Fibroblast of pulmonary artery (primary cell): ENCODE measurements around the gene PRR32.
"Not testable (repeated sequence)": the region's sequence is repeated elsewhere in the genome, so short reads cannot be mapped to it uniquely, and the experiment has no call there.

ENCODE experiments used
- DNase-seq: peaks from one replicate; pipeline ENCODE4 v3.0.0-alpha.2; 2010; ENCODE audit warnings: low read depth
- H3K4me3 ChIP-seq: replicated peaks from 2 replicates; pipeline ENCODE4 v1.5.1; 2011; ENCODE audit warnings: low read depth, mild to moderate bottlenecking, control low read depth, low read length, moderate library complexity
- CTCF ChIP-seq: IDR thresholded peaks from 2 replicates; pipeline ENCODE4 v1.5.1; 2011; ENCODE audit warnings: mild to moderate bottlenecking, control low read depth, low read length, inconsistent platforms; ENCODE audit errors: missing control alignments

PRR32 gene

GRCh38 chrX:126819429-126819828 is at the start of gene PRR32:
TSS of gene PRR32 (plus strand) at chrX:126819729. CDS start at chrX:126819844, 115 bp downstream.
- no peak within 1 kb of the TSS for H3K4me3 ChIP-seq
- no peak for TF ChIP-seq CTCF
- DNase-seq, result no peak

- no peak for TF ChIP-seq CTCF
- DNase-seq, result no peak
- no peak overlapping the region for H3K4me3 ChIP-seq
Observed at GRCh38 chrX:126770179-126770578, 49.4 kb upstream of the PRR32 start.

GRCh38 chrX:126785539-126785938 is 34.0 kb upstream of the PRR32 start:
- no peak for TF ChIP-seq CTCF
- no peak for DNase-seq
- no peak overlapping the region for H3K4me3 ChIP-seq

- no peak overlapping the region for H3K4me3 ChIP-seq
- no peak for TF ChIP-seq CTCF
- no peak for DNase-seq
Observed at GRCh38 chrX:126799059-126799458, 20.5 kb upstream of the PRR32 start.

GRCh38 chrX:126806784-126807183 is 12.7 kb upstream of the PRR32 start:
- H3K4me3 ChIP-seq, DNase-seq: not testable (repeated sequence)

GRCh38 chrX:126815806-126816205 is 3.7 kb upstream of the PRR32 start:
- DNase-seq, result no peak
- no peak overlapping the region for H3K4me3 ChIP-seq
- no peak for TF ChIP-seq CTCF

GRCh38 chrX:126820700-126821420 is 1.3 kb downstream of the PRR32 start:
- TF ChIP-seq CTCF, result no peak
- H3K4me3 ChIP-seq, result no peak overlapping the region
- DNase-seq, result no peak
